Transverse colon (tissue), 4 donors: Measurements from ENCODE around the gene CLDN5. TPM values are rescaled to one million over a fixed set of nuclear protein-coding genes. Genes with fewer than 3 reads are reported as not detected.

Experiments
- DNase-seq: peaks from one replicate; pipeline ENCODE4 v3.0.0-alpha.2; 2019
- H3K27ac ChIP-seq, 4 donors: fragments of 200-600 bp; sonication (generic); 2 replicates each; pipeline ENCODE4 v1.5.1; 2016 to 2018; ENCODE audit warnings: inconsistent platforms in 4 of 4
- H3K27me3 ChIP-seq: fragments of 200-600 bp; sonication (generic); 2 replicates; pipeline ENCODE4 v1.5.1; 2017; ENCODE audit warnings: inconsistent platforms
- H3K36me3 ChIP-seq, 4 donors: fragments of 200-600 bp; sonication (generic); 2 replicates each; pipeline ENCODE4 v1.5.1; 2017 to 2019; ENCODE audit warnings: inconsistent platforms in 4 of 4
- H3K4me1 ChIP-seq, 4 donors: fragments of 200-600 bp; sonication (generic); 2 replicates each; pipeline ENCODE4 v1.5.1; 2017 to 2020; ENCODE audit warnings: inconsistent platforms in 4 of 4
- H3K4me3 ChIP-seq, 4 donors: fragments of 200-600 bp; sonication (generic); 1 replicate in 1 of 4; 2 replicates in 3 of 4; pipeline versions ENCODE4 v1.5.1 to v1.6.1; 2017 to 2019; ENCODE audit warnings: inconsistent platforms in 4 of 4
- H3K9me3 ChIP-seq, 2 donors: fragments of 200-600 bp; sonication (generic); 2 replicates each; pipeline ENCODE4 v1.5.1; 2017 to 2019; ENCODE audit warnings: inconsistent platforms in 2 of 2
- EP300 ChIP-seq: sonication (generic); formaldehyde crosslinking; IDR thresholded peaks from one replicate; pipeline ENCODE4 v1.6.1; 2017; ENCODE audit warnings: antibody characterized with exemption, low read depth
- POLR2A ChIP-seq: fragments of 450-650 bp; IDR thresholded peaks from one replicate; pipeline ENCODE4 v1.6.1; 2016; ENCODE audit warnings: antibody characterized with exemption, mild to moderate bottlenecking, moderate library complexity
- POLR2AphosphoS5 ChIP-seq, 3 donors: sonication (generic); formaldehyde crosslinking; IDR thresholded peaks; one replicate each; pipeline ENCODE4 v1.6.1; 2016; ENCODE audit warnings: antibody characterized with exemption in 3 of 3
- WGBS, 2 donors: methylation state at CpG; one replicate each; pipeline ENCODE4 v1.1.5; 2018; ENCODE audit warnings: low coverage in 1 of 2; 5-methylcytosine and 5-hydroxymethylcytosine counted together
- in situ Hi-C, 4 donors: fragments of 200-750 bp; cut with MboI; loops; one replicate each; pipeline versions ENCODE4 v1.15.0 to v1.15.1; 2017; ENCODE audit warnings: low sequenced_read_pairs in 3 of 4, low pct_ligation_motif_present in 1 of 4, low pct_unique_long_range_greater_than_20kb in 1 of 4
- intact Hi-C: fragments of 100-400 bp; cut with DNase I; formaldehyde crosslinking; loops from one replicate; pipeline ENCODE4 v1.15.1; 2023; ENCODE audit warnings: low total_unique reads
- total RNA-seq, 4 donors: library from RNA; depleted of rRNA; stranded (reverse); fragments of >200 nt; gene quantifications; one replicate each; pipeline ENCODE4 v1.1.0, GENCODE V29; 2016
- TF ChIP-seq, protein P1 (sequence below), 5 experiments: fragments of 200-600 bp in 3 of 5; fragments of 450-650 bp in 2 of 5; sonication (generic) in 3 of 5; IDR thresholded peaks; 1 replicate in 2 of 5; 2 replicates in 3 of 5; pipeline ENCODE4 v1.5.1; 2016 to 2017; ENCODE audit warnings: antibody characterized with exemption in 5 of 5, inconsistent platforms in 3 of 5, mild to moderate bottlenecking in 2 of 5, moderate library complexity in 1 of 5

Gene CLDN5
- total RNA-seq, 4 donors from 2014 or later = 29.5 to 126 (median 63.9) TPM

GRCh38 chr22:19478045-19478900, 45.9 kb downstream of the CLDN5 start:
- Histone ChIP-seq H3K27ac (peak overlapping the region; percentile 86 to 96 (median 90)), H3K36me3 (peaks cover 0 to 3% (median 0%) of the 10 kb centered on the region in 4 donors), H3K9me3 (no peaks in the 10 kb centered on the region), H3K27me3 (no peaks in the 10 kb centered on the region), H3K4me3 (peak overlapping the region; percentile 67 to 87 (median 73)), H3K4me1 (peaks cover 16 to 22% (median 21%) of the 10 kb centered on the region in 4 donors)
- no peak for DNase-seq
- in situ Hi-C loops = no loop called here
- 1 to 2% methylated on average over 11 to 24 of the region's 31 CpGs for WGBS, 2 donors
- intact Hi-C loops = no loop called here
- no peak for TF ChIP-seq POLR2A
- TF ChIP-seq, protein P1, sequence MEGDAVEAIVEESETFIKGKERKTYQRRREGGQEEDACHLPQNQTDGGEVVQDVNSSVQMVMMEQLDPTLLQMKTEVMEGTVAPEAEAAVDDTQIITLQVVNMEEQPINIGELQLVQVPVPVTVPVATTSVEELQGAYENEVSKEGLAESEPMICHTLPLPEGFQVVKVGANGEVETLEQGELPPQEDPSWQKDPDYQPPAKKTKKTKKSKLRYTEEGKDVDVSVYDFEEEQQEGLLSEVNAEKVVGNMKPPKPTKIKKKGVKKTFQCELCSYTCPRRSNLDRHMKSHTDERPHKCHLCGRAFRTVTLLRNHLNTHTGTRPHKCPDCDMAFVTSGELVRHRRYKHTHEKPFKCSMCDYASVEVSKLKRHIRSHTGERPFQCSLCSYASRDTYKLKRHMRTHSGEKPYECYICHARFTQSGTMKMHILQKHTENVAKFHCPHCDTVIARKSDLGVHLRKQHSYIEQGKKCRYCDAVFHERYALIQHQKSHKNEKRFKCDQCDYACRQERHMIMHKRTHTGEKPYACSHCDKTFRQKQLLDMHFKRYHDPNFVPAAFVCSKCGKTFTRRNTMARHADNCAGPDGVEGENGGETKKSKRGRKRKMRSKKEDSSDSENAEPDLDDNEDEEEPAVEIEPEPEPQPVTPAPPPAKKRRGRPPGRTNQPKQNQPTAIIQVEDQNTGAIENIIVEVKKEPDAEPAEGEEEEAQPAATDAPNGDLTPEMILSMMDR (IDR thresholded peaks at IDR 0.05) = no peak
- no peak for TF ChIP-seq POLR2AphosphoS5 (IDR thresholded peaks at IDR 0.05)
- no peak for TF ChIP-seq EP300

- intact Hi-C loops = no loop called here
- H3K9me3 ChIP-seq = no peaks in the 10 kb centered on the region
- TF ChIP-seq, protein P1 (IDR thresholded peaks at IDR 0.05) = no peak
- TF ChIP-seq POLR2AphosphoS5 (IDR thresholded peaks at IDR 0.05) (no peak), EP300 (no peak), POLR2A (no peak)
- no peak for DNase-seq
- H3K4me3 ChIP-seq = peak overlapping the region in 3 of 4 donors; percentile 67 to 74 (median 72)
- 19 to 26% methylated on average over 4 to 5 of the region's 5 CpGs for WGBS, 2 donors
- in situ Hi-C loops = no loop called here
- no peaks in the 10 kb centered on the region for H3K27me3 ChIP-seq
- H3K36me3 ChIP-seq = peaks cover 0 to 3% (median 0%) of the 10 kb centered on the region in 4 donors
- H3K27ac ChIP-seq = peak overlapping the region; percentile 86 to 96 (median 90)
- peaks cover 16 to 22% (median 21%) of the 10 kb centered on the region in 4 donors for H3K4me1 ChIP-seq
Measured at GRCh38 chr22:19477321-19478044, 46.7 kb downstream of the CLDN5 start.

- H3K27ac ChIP-seq = no peak overlapping the region
- no peaks in the 10 kb centered on the region for H3K27me3 ChIP-seq
- H3K4me3 ChIP-seq = no peak overlapping the region
- no peaks in the 10 kb centered on the region for H3K9me3 ChIP-seq
- H3K36me3 ChIP-seq = peaks cover 0 to 10% (median 3%) of the 10 kb centered on the region in 4 donors
- no peak for DNase-seq
- WGBS, 2 donors = 77 to 90% methylated on average over 2 to 3 of the region's 3 CpGs
- in situ Hi-C loops = no loop called here
- TF ChIP-seq POLR2AphosphoS5 (IDR thresholded peaks at IDR 0.05) (no peak), POLR2A (no peak), EP300 (no peak)
- TF ChIP-seq, protein P1 (IDR thresholded peaks at IDR 0.05) = no peak
- H3K4me1 ChIP-seq = peaks cover 16 to 22% (median 21%) of the 10 kb centered on the region in 4 donors
- intact Hi-C loops = no loop called here
Measured at GRCh38 chr22:19476023-19476422, 48.2 kb downstream of the CLDN5 start.

DNA sequence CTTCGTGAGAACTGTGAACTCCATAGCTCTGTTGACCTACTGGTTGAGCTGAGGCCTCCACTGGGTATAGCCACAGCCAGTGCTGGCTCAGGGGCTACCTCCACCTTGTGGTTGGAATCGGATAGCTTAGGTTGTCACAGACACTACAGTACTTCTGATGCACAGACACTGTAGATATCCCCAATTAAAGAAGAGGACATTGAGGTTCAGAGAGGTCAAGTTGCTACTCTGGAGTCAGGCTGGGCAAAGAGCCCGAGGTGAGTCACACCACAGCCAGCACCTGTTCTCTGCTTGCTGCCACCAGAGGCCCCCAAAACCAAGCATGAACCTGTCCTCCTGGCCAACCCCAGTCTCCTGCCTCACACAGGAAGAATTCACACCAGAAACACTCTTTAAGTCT, 50.6 kb downstream of the CLDN5 start:
- no peak for DNase-seq
- TF ChIP-seq POLR2AphosphoS5 (IDR thresholded peaks at IDR 0.05) (no peak), POLR2A (no peak)
- intact Hi-C loops = no loop called here
- H3K27ac ChIP-seq = no peak overlapping the region
- peaks cover 12 to 16% (median 14%) of the 10 kb centered on the region in 4 donors for H3K4me1 ChIP-seq
- H3K9me3 ChIP-seq = no peaks in the 10 kb centered on the region
- WGBS, 2 donors = 90% methylated on average over 3 of the region's 3 CpGs; no CpG with 5 or more reads in 1 of the 2 donors
- H3K27me3 ChIP-seq = no peaks in the 10 kb centered on the region
- peaks cover 0 to 33% (median 12%) of the 10 kb centered on the region in 4 donors for H3K36me3 ChIP-seq
- H3K4me3 ChIP-seq = no peak overlapping the region
- in situ Hi-C loops = no loop called here

Other genes starting within 250 kb of the CLDN5 start
- gene CLTCL1, start 232.7 kb downstream of the CLDN5 start, total RNA-seq = 1 to 10 TPM; 3.8 to 8.6 (median 5.6) TPM
- 10 to 100 TPM; 18.3 to 29.3 (median 20.3) TPM for gene HIRA, start 92.7 kb downstream of the CLDN5 start, total RNA-seq
- gene MRPL40, start 91.9 kb downstream of the CLDN5 start, total RNA-seq = 10 to 100 TPM; 10.9 to 29.2 (median 13.7) TPM
- gene C22orf39, start 76.7 kb downstream of the CLDN5 start, total RNA-seq = 10 to 100 TPM; 26.6 to 50.7 (median 39.4) TPM
- 10 to 100 TPM in 3 of 4 donors, 1 to 10 TPM in 1; 4.9 to 57.2 (median 36.8) TPM for gene UFD1, start 45.2 kb downstream of the CLDN5 start, total RNA-seq
- 1 to 10 TPM in 3 of 4 donors, not detected in 1; 1.1 to 2.0 (median 1.2) TPM for gene CDC45, start 44.5 kb downstream of the CLDN5 start, total RNA-seq
- 100 to 1,000 TPM in 1 of 4 donors, 1 to 10 TPM in 3; 2.5 to 709 (median 5.4) TPM for gene SEPTIN5, start 190.1 kb upstream of the CLDN5 start, total RNA-seq
- 10 to 100 TPM in 1 of 4 donors, 1 to 10 TPM in 2, under 1 TPM in 1; 0.41 to 10.3 (median 1.8) TPM for gene GP1BB, start 199.1 kb upstream of the CLDN5 start, total RNA-seq
- gene TBX1, start 236.4 kb upstream of the CLDN5 start, total RNA-seq = 1 to 10 TPM in 2 of 4 donors, not detected in 2; 1.1 to 1.3 TPM